ACHN (cell line): ENCODE results near the gene MRGPRG.

Source experiments
- DNase-seq: peaks from one replicate; pipeline ENCODE4 v3.0.0-alpha.2; 2015
- in situ Hi-C: cut with HindIII; loops from 2 replicates; pipeline ENCODE4 v1.10.0; 2017; ENCODE audit warnings: low sequenced_read_pairs, low pct_ligation_motif_present, low pct_unique_long_range_greater_than_20kb

MRGPRG gene

GRCh38 chr11:3227568-3228444, 9.2 kb upstream of the MRGPRG start:
- in situ Hi-C loops: no loop called here
- no peak for DNase-seq

GRCh38 chr11:3226846-3227567, 8.4 kb upstream of the MRGPRG start:
- DNase-seq: no peak
- in situ Hi-C loops: no loop called here

- no peak for DNase-seq
- in situ Hi-C loops: no loop called here
Observed at GRCh38 chr11:3225826-3226750, 7.5 kb upstream of the MRGPRG start.

GRCh38 chr11:3225159-3225758, 6.6 kb upstream of the MRGPRG start:
- no peak for DNase-seq
- in situ Hi-C loops: no loop called here

GRCh38 chr11:3224401-3225057, 5.9 kb upstream of the MRGPRG start:
- in situ Hi-C loops: no loop called here
- DNase-seq: no peak

- no peak for DNase-seq
- in situ Hi-C loops: no loop called here
Observed at GRCh38 chr11:3223932-3224381, 5.3 kb upstream of the MRGPRG start.

- no peak for DNase-seq
- in situ Hi-C loops: no loop called here
Observed at GRCh38 chr11:3222941-3223915, 4.6 kb upstream of the MRGPRG start.

GRCh38 chr11:3222003-3222855, 3.6 kb upstream of the MRGPRG start:
- DNase-seq: no peak

GRCh38 chr11:3221408-3222002, 2.9 kb upstream of the MRGPRG start:
- DNase-seq: no peak
- in situ Hi-C loops: no loop called here

More at GRCh38 chr11:3222003-3222855, 3.6 kb upstream of the MRGPRG start:
- in situ Hi-C loops: no loop called here

GRCh38 chr11:3220521-3221407, 2.2 kb upstream of the MRGPRG start:
- in situ Hi-C loops: no loop called here
- no peak for DNase-seq

- no peak for DNase-seq
- in situ Hi-C loops: no loop called here
Observed at GRCh38 chr11:3220101-3220500, 1.5 kb upstream of the MRGPRG start.

GRCh38 chr11:3219281-3219892, 774 bp upstream of the MRGPRG start:
- DNase-seq: no peak

GRCh38 chr11:3217818-3218482, 663 bp downstream of the MRGPRG start:
- DNase-seq: no peak
- in situ Hi-C loops: no loop called here

More at GRCh38 chr11:3219281-3219892, 774 bp upstream of the MRGPRG start:
- in situ Hi-C loops: no loop called here

GRCh38 chr11:3216027-3216525, 2.5 kb downstream of the MRGPRG start:
- DNase-seq: no peak
- in situ Hi-C loops: no loop called here
